KOPT-K1 (cell line): Measurements from ENCODE around the gene RETREG2.
"Not testable (repeated sequence)": the region's sequence is repeated elsewhere in the genome, so short reads cannot be mapped to it uniquely, and the experiment has no call there.

ENCODE experiments used
- H3K27ac ChIP-seq: fragments of 200-600 bp; sonication (generic); 2 replicates; pipeline ENCODE4 v1.5.1; 2016; ENCODE audit warnings: antibody characterized with exemption, mild to moderate bottlenecking, low read depth, low read length; ENCODE audit not compliant: poor library complexity, severe bottlenecking
- H3K36me3 ChIP-seq: fragments of 200-600 bp; sonication (generic); 2 replicates; pipeline ENCODE4 v1.5.1; 2017; ENCODE audit warnings: antibody characterized with exemption, mild to moderate bottlenecking, low read length, moderate library complexity; ENCODE audit not compliant: insufficient read depth
- H3K9me3 ChIP-seq: fragments of 200-600 bp; sonication (generic); 2 replicates; pipeline ENCODE4 v1.5.1; 2017; ENCODE audit warnings: antibody characterized with exemption, low read length, mild to moderate bottlenecking; ENCODE audit not compliant: insufficient read depth, poor library complexity, severe bottlenecking

RETREG2 gene

GRCh38 chr2:219199470-219200211, 21.6 kb downstream of the RETREG2 start:
- H3K36me3 ChIP-seq, result no peaks in the 10 kb centered on the region
- H3K9me3 ChIP-seq, result no peaks in the 10 kb centered on the region
- no peak overlapping the region for H3K27ac ChIP-seq

DNA sequence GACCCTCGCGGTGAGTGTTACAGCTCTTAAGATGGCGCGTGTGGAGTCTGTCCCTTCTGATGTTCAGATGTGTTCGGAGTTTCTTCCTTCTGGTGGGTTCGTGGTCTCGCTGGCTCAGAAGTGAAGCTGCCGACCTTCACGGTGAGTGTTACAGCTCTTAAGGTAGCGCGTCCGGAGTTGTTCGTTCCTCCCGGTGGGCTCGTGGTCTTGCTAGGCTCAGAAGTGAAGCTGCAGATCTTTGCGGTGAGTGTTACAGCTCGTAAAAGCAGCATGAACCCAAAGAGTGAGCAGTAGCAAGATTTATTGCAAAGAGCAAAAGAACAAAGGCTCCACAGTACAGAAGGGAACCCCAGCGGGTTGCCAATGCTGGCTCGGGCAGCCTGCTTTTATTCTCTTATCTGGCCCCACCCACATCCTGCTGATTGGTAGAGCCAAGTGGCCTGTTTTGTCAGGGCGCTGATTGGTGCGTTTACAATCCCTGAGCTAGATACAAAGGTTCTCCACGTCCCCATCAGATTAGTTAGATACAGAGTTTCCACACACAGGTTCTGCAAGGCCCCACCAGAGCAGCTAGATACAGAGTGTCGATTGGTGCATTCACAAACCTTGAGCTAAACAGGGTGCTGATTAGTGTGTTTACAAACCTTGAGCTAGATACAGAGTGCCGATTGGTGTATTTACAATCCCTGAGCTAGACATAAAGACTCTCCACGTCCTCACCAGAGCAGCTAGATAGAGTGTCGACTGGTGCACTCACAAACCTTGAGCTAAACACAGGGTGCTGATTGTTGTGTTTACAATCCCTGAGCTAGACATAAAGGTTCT, 22.6 kb downstream of the RETREG2 start:
- not testable (repeated sequence) for H3K27ac ChIP-seq, H3K36me3 ChIP-seq, H3K9me3 ChIP-seq

DNA sequence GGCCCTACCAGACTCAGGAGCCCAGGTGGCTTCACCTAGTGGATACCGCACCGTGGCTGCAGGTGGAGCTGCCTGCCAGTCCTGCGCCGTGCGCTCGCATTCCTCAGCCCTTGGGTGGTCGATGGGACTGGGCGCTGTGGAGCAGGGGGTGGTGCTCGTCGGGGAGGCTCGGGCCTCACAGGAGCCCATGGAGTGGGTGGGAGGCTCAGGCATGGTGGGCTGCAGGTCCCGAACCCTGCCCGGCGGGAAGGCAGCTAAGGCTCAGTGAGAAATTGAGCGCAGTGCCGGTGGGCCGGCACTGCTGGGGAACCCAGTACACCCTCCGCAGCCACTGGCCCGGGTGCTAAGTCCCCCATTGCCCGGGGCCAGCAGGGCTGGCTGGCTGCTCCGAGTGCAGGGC, 23.3 kb downstream of the RETREG2 start:
- H3K36me3 ChIP-seq, H3K9me3 ChIP-seq, H3K27ac ChIP-seq: not testable (repeated sequence)

GRCh38 chr2:219204425-219205164, 26.5 kb downstream of the RETREG2 start:
- no peaks in the 10 kb centered on the region for H3K9me3 ChIP-seq
- H3K36me3 ChIP-seq, result peaks cover 16% of the 10 kb centered on the region; the same call in 1 of the 2 replicates
- no peak overlapping the region for H3K27ac ChIP-seq

- no peaks in the 10 kb centered on the region for H3K9me3 ChIP-seq
- H3K27ac ChIP-seq, result no peak overlapping the region
These were observed 27.1 kb downstream of the RETREG2 start for GRCh38 chr2:219205165-219205538.

DNA sequence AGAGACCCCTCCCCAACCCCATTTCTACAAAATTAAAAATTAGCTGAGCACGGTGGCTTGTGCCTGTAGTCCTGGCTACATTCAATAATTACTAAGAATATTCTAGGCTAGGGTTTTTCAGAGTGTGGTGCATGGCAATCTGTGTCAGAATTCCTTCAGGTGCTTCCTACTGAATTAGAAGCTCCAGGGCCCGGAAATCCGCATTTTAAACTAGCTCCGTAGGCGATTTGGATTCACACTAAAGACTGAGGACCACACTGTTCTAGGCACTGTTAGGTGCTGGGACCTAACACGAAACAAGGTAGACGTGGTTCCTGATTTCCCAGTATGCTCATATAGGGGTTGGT, 27.9 kb downstream of the RETREG2 start:
- Histone ChIP-seq H3K9me3 (no peaks in the 10 kb centered on the region), H3K27ac (peak overlapping the region; percentile 84), H3K36me3 (peaks cover 25% of the 10 kb centered on the region; the same call in 1 of the 2 replicates)

More at GRCh38 chr2:219205165-219205538, 27.1 kb downstream of the RETREG2 start:
- H3K36me3 ChIP-seq, result peaks cover 21% of the 10 kb centered on the region; the same call in 1 of the 2 replicates

- H3K27ac ChIP-seq, result peak within 1 kb of the TSS; percentile 84
- no peaks in the 10 kb centered on the region for H3K9me3 ChIP-seq
- peaks cover 25% of the 10 kb centered on the region; the same call in 1 of the 2 replicates for H3K36me3 ChIP-seq
These were observed 28.5 kb downstream of the RETREG2 start, which contains the start of gene ZFAND2B for GRCh38 chr2:219206328-219207133. ZFAND2B (plus strand) TSS chr2:219206782; CDS start chr2:219206988, 206 bp downstream.

- no peaks in the 10 kb centered on the region for H3K9me3 ChIP-seq
- H3K36me3 ChIP-seq, result peaks cover 29% of the 10 kb centered on the region; the same call in 1 of the 2 replicates
- peak overlapping the region; percentile 84 for H3K27ac ChIP-seq
These were observed 29.2 kb downstream of the RETREG2 start for GRCh38 chr2:219207134-219207883.

DNA sequence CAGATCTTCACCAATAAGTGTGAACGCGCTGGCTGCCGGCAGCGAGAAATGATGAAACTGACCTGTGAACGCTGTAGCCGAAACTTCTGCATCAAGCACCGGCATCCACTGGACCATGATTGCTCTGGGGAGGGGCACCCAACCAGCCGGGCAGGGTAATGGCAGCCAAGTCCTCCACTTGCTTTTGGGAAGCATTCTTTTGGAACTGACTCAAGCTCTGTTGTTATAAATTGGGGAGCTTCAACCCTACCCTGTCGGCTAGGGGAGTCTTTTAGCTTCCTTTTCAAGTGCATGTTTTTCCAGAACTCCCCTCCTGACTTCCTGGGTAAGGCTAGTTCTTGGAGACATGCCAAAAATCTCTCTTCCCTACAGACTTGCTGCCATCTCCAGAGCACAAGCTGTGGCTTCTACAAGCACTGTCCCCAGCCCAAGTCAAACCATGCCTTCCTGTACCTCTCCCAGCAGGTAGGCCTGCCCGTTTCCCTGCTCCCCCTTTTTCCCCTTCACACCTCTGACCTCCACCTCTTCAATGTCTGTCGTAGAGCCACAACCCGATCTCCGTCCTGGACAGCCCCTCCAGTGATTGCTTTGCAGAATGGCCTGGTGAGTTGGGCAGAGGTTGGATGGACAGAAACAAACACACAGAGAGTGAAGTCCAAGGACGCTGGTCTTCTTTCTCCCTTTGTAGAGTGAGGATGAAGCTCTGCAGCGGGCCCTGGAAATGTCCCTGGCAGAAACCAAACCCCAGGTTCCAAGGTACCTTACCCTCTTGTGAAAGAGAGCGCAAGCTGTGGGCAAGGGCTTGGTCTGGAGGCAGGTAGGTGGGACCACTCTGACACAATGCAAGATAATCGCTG, 30.0 kb downstream of the RETREG2 start:
- Histone ChIP-seq H3K36me3 (peaks cover 36% of the 10 kb centered on the region; the same call in 1 of the 2 replicates), H3K27ac (peak overlapping the region; percentile 84), H3K9me3 (no peaks in the 10 kb centered on the region)

GRCh38 chr2:219209236-219210195, 31.4 kb downstream of the RETREG2 start:
- Histone ChIP-seq H3K9me3 (no peaks in the 10 kb centered on the region), H3K36me3 (peaks cover 48% of the 10 kb centered on the region; the same call in 1 of the 2 replicates), H3K27ac (peak overlapping the region; percentile 84)

GRCh38 chr2:219210196-219210885, 32.3 kb downstream of the RETREG2 start:
- Histone ChIP-seq H3K36me3 (peaks cover 53% of the 10 kb centered on the region; the same call in 1 of the 2 replicates), H3K27ac (peak overlapping the region; percentile 84), H3K9me3 (no peaks in the 10 kb centered on the region)
